Femur (tissue), 1 donor: ENCODE measurements around the gene SLC15A3.
"Not testable (repeated sequence)": the region's sequence is repeated elsewhere in the genome, so short reads cannot be mapped to it uniquely, and the experiment has no call there.

ENCODE experiments used
- DNase-seq: peaks from one replicate; pipeline ENCODE4 v3.0.0-alpha.2; 2017

The SLC15A3 gene

DNA sequence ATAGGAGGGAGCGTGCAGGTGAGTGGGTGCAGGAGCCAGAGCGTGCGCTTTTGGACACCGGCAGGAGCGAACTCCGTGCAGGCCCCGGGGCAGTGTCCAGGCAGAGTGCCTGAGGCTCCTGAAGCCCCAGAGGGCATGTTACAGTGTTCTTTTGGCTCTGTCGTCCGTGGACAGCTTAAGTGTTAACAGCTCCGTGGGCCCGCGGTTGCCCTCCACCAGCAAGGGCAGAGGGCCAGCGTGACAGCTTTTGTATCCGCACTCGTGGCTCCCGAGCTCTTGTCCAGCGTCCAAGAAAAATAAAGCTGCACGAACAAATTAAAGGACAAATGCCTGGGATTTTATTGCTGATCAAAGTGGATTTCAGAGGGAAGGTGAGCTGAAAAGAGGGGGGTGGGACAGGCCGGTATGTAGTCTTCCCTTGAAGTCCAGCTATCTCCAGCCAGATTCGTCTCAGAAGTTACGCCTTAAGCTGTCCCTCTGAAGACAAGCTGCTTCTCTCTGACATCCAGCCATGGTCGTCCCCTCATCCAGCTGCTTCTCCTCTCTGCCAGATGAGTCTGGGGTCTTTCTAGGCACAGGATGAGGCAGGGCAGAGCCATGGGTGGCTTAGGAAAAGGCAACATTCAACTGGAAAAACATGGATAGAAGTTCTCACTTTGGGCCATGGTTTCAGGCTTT lies 39.0 kb downstream of the SLC15A3 start:
- DNase-seq = no peak

- DNase-seq = no peak
Measured at GRCh38 chr11:60912223-60912850, 39.6 kb downstream of the SLC15A3 start.

DNA sequence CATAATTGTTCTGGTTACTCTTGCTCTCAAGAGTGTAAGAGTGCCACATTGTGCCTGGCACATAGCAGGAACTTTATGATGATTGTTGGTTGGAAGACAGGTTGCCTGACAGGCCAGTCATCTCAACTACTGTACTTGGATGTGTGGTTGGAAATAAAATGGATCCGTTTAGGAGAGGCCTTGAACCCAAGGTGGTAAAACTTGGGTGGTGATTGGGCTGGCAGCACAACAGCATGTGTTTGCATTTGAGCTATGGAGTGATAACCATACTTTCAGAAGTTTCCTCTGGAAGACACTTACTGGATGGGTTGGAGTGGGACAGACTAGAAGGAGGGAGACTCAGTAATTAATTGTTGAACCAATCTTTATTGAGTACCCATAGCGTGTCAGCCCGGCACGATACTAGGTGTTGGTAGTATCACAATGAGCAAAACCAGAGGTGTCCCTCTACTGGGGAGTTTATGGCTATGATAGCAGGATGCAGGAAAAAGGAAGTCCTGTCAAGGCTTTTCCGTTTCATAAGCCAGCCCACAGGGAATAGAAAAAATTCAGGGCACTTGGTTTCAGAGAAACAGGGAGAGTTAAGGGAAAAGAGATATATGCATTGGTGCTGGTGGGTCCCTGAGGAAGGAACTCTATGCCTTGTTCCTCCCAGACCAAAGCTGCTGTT lies 41.1 kb downstream of the SLC15A3 start:
- DNase-seq = no peak

DNA sequence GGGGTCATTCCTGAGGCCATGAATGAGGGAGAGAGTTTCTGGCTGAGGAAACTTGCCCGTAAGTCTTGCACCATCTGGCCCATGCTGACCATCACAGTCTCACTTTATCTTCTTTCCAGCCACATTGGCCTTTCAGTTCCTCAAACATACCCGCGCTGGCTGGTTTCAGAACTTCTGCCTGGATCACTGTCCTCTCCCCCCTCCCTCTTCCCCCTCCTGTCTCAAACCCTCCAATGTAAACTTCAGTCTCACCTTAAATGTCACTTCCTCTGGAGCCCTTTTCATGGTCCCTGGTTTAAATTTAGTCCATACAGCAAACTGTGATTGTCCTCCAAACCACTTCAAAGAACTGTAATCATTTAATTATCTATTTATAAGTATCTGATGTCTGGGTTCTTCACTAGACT lies 41.7 kb downstream of the SLC15A3 start:
- no peak for DNase-seq

DNA sequence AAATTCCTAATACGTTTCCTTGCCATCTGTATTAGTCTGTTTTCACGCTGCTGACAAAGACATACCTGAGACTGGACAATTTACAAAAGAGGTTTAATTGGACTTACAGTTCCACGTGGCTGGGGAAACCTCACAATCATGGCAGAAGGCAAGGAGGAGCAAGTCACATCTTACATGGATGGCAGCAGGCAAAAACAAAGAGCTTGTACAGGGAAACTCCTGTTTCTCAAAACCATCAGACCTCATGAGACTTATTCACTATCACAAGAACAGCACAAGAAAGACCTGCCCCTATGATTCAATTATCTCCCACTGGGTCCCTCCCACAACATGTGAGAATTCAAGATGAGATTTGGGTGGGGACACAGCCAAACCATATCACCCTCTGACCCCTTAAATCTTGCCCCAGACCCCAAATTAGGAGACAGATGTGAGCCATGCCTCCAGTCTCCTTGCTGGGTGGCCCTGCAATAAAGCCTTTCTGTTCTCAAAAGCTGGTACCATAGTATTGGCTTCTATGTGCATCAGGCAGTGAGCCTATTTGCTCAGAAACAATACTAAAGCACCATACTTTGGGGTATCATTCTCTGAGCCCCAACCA lies 42.2 kb downstream of the SLC15A3 start:
- DNase-seq = not testable (repeated sequence)

GRCh38 chr11:60908803-60909202 lies 43.2 kb downstream of the SLC15A3 start:
- DNase-seq = no peak

GRCh38 chr11:60906132-60906972 lies 45.6 kb downstream of the SLC15A3 start, which contains the start of gene PRPF19:
TSS of gene PRPF19 (minus strand) at chr11:60906585. CDS start at chr11:60906382, 203 bp downstream.
- peak; percentile 98 for DNase-seq

GRCh38 chr11:60905551-60906113 lies 46.3 kb downstream of the SLC15A3 start:
- DNase-seq = no peak

DNA sequence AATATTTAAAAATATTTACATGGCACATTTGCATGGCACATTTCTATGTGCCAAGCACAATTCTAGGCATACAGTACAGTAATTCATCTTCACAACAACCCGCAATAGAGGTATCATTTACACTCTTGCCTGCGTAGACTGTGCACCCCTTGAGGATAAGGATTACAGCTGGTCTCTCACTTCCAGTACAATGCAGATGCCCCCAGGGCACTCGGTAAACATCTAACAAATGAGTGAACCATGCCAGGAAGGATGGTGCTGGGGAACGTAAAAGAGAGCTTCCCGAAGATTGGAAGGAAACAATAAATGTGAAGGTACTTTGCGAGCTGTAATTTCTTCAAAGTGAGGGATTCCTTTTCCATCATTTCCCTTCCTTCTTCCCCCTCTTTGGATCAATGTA lies 46.9 kb downstream of the SLC15A3 start:
- no peak for DNase-seq

GRCh38 chr11:60902625-60903024 lies 49.4 kb downstream of the SLC15A3 start:
- DNase-seq = no peak

DNA sequence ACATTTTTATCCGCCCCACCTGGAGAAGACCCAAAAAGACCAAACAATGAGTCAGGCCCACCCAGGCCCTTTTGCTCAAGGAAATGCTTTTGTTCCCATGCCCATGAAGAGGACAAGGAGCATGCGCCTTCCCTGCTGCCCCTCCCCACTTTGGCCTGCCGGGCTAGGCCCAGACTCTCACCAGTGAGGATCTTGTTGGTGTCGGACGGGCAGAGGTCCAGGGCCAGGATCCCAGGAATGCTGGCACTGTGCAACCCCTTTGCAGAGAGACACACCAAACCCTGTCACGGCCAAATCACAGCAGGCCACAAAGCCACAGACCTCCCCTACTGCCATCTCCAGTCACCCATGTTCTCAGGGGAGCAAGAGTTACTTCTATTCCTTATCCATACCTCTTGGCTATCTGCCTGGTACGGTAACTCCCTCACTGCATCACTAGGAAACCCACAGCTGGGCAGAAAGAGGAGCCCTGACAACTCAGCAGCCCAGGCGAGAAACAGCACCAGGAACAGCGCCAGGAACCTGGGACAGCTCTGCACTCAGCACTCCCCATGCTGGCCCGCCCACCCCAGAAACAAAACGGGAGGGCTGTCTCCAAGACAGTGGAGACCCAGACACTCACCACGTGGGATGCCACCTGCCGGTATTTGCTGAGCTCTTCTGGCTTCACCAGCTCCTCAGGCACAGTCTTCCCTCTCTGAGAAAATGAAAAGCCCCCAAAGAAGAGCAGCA lies 51.1 kb downstream of the SLC15A3 start:
- DNase-seq = no peak

DNA sequence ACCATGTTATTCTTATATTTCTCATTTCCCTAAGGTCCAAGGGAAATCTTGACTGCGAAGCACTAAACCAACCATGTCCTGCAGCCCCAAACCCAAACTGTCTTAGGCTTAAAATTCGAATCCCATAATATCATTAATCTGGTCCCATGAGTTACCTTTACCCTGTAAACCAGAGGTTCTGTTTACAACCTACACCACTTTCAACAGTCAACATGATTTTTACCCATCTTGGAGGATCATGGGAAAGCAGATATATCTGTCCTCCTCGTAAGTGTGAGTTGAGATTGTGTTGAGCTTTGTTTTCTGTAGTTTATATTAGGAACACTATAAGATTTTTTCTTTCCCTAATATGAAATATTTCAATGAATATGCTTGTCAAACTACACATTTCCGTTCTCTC lies 52.0 kb downstream of the SLC15A3 start:
- no peak for DNase-seq

DNA sequence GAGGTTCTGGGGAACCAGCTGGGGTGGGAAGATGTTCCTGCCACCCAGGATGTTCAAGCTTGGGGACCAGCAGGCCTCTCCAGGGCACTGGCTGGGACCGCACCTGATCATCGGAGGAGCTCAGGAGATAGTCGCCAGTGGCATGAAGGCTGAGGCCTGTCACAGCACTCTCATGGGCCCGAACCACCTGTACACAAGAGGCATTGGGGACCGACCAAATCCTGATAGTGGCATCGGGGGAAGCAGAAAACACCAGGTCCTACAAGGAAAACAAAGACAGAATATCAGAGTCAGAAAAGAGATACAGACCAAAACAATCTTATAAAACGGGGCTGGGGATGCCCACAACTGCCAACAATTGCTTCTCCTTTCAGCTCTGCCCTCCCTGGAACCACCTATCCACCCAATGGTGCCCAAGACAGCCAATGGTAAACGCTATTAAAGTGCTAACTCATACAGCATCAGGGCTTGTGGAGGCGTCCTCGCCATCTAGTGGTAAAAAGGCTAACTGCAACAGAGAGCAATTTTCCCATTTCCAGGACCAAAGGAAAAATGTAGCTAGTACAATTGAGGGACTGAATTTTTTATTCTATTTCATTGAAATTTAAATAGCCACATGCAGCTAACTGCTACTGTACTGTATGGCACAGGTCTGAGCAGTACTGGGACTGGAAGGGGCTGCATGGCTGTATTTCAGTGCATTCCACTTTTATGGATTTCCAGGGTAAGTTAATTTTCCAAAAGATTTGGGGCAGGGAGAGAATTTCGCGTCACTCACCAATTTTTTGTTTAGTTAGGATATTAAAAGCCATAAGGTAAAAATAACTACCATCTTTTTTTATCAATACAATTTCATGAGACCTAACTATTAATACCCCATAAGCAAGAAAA lies 52.7 kb downstream of the SLC15A3 start:
- no peak for DNase-seq

- no peak for DNase-seq
Measured at GRCh38 chr11:60897496-60897895, 54.5 kb downstream of the SLC15A3 start.

DNA sequence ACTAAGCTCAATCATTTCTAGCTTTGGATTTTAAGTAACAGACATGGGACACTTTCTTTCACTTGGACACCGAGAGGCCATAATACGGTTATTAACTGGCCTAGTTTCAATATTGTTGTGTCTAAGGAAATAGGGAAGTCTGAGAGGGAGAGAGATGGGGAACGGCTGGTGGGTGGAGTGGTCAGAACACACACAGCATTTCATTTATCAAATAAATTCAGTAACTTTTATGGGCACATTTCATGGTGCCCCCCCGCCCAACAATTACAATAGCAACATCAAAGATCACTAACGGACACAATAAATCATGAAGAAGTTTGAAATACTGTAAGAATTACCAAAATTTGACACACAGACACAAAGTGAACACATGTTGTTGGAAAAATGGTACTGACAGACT lies 56.3 kb downstream of the SLC15A3 start:
- DNase-seq = no peak

- DNase-seq = no peak
Measured at GRCh38 chr11:60891103-60891741, 60.8 kb downstream of the SLC15A3 start.

DNA sequence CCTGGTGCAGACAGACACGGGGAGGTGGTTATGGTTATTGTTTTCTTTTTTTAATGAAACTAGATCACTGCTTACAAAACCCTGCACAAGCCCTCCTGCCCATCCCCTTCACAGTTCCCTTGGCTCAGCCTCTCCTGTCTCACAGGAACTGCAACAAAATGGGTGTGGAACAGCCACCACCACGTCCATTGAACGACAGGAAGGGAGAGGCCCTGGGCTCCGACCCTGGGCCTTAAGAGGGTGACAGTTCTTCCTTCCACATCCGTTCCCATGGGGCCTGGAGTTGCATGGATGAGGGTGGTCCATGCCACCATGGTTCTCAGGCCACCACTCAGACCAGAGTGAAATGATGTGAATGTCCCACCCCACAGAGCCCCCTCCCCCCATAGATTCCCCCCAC lies 61.3 kb downstream of the SLC15A3 start:
- DNase-seq = no peak

- no peak for DNase-seq
Measured at GRCh38 chr11:60889869-60890311, 62.1 kb downstream of the SLC15A3 start.

DNA sequence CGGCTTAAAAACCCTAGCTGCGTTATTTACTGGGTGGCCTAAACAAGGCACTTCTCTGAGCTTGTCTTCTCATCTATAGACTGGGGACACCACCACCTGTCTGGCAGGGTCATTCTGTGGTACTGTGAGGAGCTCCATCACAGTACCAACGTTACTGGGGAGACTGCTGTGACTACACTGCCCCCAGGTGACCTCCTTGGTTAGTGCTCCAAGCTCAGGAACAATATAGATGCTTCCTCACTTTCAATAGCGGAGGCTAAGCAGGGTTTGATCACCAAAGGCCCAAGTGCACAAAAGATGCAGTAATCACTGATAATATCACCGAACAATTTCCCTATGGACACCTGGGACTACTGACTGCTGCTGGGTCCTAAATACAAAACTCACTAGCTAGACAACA lies 64.4 kb downstream of the SLC15A3 start:
- no peak for DNase-seq
